ENCODE results near the gene KHDRBS1. TPM values are rescaled to one million over a fixed set of nuclear protein-coding genes. Genes with fewer than 3 reads are reported as not detected.
"Not testable (repeated sequence)": the region's sequence is repeated elsewhere in the genome, so short reads cannot be mapped to it uniquely, and the experiment has no call there.

KHDRBS1 gene, protein sequence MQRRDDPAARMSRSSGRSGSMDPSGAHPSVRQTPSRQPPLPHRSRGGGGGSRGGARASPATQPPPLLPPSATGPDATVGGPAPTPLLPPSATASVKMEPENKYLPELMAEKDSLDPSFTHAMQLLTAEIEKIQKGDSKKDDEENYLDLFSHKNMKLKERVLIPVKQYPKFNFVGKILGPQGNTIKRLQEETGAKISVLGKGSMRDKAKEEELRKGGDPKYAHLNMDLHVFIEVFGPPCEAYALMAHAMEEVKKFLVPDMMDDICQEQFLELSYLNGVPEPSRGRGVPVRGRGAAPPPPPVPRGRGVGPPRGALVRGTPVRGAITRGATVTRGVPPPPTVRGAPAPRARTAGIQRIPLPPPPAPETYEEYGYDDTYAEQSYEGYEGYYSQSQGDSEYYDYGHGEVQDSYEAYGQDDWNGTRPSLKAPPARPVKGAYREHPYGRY
- 100 to 1,000 TPM; 120 to 169 (median 138) TPM for polyA plus RNA-seq (ENCODE audit: insufficient read length in 10 of 10)
- long read RNA-seq, donor 1, transcript KHDRBS1-202 (9 exons, 2,757 nt), result major isoform, 42 of 48 reads
- long read RNA-seq, donor 1, partial matches to known transcripts, result 5 of 48 reads
- long read RNA-seq, donor 1, other reads (novel, unspliced or antisense), result 0 of 48 reads
- long read RNA-seq, donor 2, transcript KHDRBS1-202 (9 exons, 2,757 nt), result major isoform, 27 of 31 reads
- long read RNA-seq, donor 2, partial matches to known transcripts, result 0 of 31 reads
- long read RNA-seq, donor 2, other reads (novel, unspliced or antisense), result 0 of 31 reads
- long read RNA-seq, donor 3, result 0 reads
- long read RNA-seq, donor 4, transcript KHDRBS1-202 (9 exons, 2,757 nt), result major isoform, 19 of 23 reads
- long read RNA-seq, donor 4, partial matches to known transcripts, result 0 of 23 reads
- long read RNA-seq, donor 4, other reads (novel, unspliced or antisense), result 0 of 23 reads
- long read RNA-seq, donor 5, transcript KHDRBS1-202 (9 exons, 2,757 nt), result major isoform, 31 of 52 reads
- long read RNA-seq, donor 5, partial matches to known transcripts, result 21 of 52 reads
- long read RNA-seq, donor 5, other reads (novel, unspliced or antisense), result 0 of 52 reads
- long read RNA-seq, donor 6, transcript KHDRBS1-202 (9 exons, 2,757 nt), result major isoform, 50 of 63 reads
- long read RNA-seq, donor 6, partial matches to known transcripts, result 6 of 63 reads
- long read RNA-seq, donor 6, other reads (novel, unspliced or antisense), result 5 of 63 reads
- long read RNA-seq, donor 7, transcript KHDRBS1-202 (9 exons, 2,757 nt), result major isoform, 29 of 33 reads
- long read RNA-seq, donor 7, partial matches to known transcripts, result 0 of 33 reads
- long read RNA-seq, donor 7, other reads (novel, unspliced or antisense), result 0 of 33 reads
- long read RNA-seq, donor 8, transcript KHDRBS1-202 (9 exons, 2,757 nt), result major isoform, 29 of 29 reads
- long read RNA-seq, donor 8, partial matches to known transcripts, result 0 of 29 reads
- long read RNA-seq, donor 8, other reads (novel, unspliced or antisense), result 0 of 29 reads
- long read RNA-seq, donor 9, transcript KHDRBS1-202 (9 exons, 2,757 nt), result major isoform, 5 of 6 reads
- long read RNA-seq, donor 9, partial matches to known transcripts, result 0 of 6 reads
- long read RNA-seq, donor 9, other reads (novel, unspliced or antisense), result 0 of 6 reads

DNA sequence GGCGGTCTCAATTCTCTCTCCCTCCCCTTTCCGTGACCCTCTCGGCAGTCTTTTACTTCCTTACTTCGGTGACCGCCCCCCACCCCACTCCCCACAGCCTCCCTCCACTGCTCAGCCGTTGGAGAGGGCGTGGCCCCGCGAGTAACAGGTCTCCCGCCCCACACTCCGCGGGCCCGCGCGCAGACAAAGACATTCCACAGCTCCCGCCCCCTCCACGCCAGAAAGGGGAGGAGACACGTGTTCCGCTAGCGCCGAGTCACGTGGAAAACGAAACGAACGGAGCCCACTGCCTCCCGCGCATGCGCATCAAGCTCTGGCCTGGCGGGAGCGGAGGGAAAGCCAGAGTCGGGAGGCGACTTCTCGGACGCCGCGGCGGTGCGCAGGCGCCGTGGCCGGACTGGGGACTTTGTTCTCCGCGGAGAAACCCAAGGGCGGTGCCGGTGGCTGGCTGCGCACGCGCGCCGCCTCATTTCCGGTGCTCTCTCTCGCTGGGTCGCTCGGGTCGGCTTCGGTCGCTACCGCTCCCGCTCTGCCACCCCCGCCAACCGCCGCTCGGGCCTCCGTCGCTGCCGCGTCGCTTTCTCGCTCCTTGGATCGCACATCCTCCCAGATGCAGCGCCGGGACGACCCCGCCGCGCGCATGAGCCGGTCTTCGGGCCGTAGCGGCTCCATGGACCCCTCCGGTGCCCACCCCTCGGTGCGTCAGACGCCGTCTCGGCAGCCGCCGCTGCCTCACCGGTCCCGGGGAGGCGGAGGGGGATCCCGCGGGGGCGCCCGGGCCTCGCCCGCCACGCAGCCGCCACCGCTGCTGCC, at the start of gene KHDRBS1:
KHDRBS1 (plus strand) TSS at position 483 of the 813 bp plus-strand sequence; CDS start at position 611, 128 bp downstream.
- peak; percentile 100 for DNase-seq

DNA sequence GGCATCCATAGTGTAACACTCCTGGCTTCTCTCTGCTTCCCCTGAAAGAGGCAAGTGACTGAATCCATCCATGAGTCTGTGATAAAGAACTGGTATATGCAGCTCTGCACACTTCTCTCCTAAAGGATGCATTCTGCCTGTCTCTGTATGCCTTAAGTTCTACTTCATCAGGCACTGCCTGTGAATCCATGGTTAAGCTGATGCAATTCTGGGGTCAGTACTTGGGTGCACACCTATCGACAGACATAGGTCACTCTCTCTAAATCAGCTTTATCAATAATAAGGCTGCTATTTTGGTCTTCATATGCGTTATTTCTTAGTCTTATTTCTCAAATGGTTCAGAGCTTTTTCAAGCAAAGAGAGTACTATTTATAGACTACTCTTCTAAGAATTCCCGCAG, 42.8 kb upstream of the KHDRBS1 start:
- DNase-seq, result no peak

DNA sequence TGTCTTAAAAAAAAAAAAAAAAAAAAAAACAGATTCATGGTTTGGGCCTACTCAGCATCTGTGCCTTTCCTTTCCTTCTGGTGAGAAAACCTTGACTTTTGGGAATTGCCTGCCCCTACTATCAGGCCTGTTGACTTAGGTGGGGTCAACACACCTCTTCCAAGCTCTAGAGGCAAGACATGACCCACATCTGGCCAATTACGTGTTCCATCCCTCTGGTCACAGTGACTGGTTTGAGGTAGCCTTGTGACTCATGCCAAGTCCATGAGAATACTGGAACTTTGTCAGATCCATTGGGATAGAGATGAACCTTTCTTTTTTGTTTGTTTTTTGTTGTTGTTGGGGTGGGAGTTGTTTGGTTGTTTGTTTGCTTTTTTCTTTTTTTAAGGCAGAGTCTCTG, 37.3 kb upstream of the KHDRBS1 start:
- DNase-seq, result no peak

DNA sequence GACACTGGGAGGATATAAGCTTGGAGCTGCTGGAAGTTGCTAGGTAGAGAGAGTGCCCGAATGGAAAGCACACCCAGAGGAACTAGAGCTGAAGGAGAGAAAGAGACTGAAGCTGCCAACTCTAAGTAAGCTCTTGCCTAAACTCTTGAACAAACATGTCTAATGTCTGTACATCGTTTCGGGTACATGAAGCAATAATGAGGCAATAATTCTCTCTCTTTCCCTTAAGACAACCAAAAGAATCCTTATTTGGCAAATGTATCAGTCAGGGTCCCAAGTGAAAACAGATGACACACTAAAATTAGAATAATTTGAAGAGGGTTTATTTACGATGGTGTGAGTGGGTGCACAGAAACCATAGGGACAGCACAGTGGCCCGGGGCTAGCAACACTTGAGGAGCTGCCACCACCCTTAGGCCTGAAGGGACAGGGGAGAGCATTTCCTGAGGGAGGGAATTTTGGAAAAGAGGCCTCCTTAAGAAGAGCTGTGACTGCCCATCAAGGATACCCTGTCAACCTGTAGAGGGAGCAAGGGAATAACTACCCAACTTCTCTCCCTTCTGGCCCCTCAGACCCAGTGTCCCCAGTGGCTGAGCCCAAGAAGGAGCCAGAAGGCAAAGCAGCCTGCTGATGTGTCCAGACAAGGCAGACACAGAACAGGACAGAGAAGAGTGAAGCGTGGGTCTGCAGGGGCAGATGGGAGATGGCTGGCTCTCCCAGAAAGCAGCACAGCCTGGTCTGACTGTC, 36.1 kb upstream of the KHDRBS1 start:
- DNase-seq, result peak in 2 of 3 donors; percentile 43 to 59

DNA sequence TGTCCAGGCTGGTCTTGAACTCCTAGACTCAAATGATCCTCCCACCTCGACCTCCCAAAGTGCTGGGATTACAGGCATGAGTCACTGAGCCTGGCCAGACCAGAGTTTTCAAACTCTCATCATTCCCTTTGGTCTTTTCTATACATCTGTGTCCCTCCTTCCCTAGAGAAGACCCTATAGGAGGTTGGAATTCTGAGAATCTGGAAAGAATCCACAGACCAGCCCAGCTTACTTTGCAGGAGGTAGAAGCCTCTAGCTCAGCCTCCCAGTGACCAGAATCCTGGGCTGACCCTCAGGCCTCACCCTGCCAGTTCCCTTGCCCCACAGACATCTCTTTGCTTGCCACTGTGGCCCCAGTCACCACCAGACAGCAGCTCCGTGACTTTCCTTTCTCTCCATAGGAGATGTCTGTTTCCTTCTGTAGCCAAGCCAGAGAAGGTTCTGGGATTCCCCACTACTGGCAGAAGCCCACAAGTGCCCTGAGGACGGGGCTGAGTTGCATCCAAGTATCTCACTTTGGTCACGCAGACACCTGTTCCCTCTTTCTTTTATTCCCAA, 34.7 kb upstream of the KHDRBS1 start:
- no peak for DNase-seq

DNA sequence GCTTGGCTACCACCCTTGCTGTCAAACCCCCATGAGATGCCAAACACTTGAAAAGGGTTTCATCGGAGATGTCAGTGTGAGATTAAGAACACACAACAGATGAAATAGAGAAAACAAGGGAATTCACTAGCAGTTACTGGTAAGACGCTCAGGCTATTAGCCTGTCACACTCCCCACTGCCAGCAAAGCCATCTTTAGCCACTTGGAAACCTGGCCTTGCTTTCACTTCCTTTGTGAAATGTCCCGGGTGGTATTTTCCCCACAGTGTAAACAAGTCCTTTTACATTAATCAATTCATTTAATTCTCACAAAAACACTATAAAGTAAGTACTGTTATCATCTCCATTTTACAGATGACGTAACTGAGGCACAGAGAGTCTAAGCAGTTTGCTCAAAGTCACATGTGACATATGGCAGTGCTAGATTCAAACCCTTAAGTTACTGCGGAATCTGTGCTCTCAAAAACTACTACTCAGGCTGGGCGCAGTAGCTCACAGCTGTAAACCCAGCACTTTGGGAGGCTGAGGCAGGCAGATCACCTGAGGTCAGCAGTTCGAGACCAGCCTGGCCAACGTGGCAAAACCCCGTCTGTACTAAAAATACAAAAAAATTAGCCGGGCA, 32.7 kb upstream of the KHDRBS1 start:
- DNase-seq, result no peak

DNA sequence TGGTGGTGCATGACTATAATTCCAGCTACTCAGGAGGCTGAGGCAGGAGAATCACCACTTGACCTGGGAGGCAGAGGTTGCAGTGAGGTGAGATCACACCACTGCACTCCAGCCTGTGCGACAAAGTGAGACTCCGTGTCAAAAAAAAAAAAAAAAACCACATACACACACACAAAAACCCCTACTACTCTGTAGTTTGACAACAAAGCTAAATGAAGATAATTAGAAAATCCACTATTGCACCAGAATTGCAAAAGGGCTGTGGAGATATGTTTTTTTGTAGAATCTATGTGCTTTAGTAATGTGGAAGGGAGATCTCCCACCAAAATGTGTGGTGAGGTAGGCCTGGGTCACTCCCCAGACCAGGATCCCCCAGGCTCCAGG, 32.2 kb upstream of the KHDRBS1 start:
- no peak for DNase-seq

DNA sequence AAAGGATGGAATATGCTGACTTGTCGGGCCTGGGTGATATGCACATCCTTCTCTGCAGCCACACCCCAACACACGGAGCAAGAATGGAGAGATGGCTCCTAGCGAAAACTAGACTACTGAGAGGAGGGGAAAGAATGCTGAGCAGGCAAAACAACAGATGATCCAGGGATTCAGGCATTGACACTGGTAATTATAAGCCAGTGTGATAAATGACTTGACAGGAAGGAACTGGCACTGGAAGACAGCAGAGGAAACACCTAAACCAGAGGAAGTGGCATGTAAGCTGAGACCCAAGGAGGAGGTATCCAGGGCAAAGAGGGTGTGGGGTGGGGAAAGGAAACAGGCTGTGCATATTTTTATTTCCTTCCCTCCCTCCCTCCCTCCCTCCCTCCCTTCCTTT, 31.7 kb upstream of the KHDRBS1 start:
- no peak for DNase-seq

DNA sequence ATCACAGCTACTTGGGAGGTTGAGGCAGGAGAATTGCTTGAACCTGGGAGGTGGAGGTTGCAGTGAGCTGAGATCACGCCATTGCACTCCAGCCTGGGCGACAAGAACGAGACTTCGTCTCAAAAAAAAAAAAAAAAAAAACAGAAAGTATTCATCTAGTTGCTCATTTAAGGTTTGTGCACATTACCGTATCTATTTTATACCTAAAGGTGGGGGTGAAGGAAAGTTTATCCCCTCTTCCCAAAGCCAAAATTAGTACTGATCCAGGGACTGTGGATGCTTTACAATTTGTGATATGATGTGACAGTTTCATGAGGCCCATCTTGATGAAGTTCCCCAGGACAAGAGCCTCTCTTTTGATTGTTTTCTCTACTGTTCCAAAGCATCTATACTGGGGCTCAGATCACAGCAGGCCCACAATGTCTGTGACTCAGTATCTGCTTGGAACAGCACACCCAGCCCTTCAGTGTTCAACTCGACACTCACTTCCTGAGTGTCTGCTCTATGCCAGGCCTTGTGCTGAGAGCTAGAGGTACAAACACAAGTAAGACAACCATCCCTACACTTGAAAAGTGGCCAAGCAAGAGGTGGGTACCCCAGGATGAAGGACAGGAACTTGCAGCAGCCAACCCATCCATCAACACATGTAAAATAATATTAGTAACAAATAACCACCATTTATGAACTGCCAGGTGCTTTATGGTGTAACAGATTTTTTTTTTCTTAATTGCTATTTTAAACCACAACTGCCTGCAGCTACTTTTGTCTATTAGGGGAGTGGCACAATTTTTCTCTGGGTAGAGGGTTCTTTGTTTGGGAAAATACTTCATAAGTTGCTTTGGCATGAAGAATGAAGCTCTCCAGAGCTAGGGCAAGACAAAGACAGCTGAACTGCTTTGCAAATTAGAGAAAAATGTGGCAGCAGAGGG, 29.0 kb upstream of the KHDRBS1 start:
- no peak for DNase-seq

DNA sequence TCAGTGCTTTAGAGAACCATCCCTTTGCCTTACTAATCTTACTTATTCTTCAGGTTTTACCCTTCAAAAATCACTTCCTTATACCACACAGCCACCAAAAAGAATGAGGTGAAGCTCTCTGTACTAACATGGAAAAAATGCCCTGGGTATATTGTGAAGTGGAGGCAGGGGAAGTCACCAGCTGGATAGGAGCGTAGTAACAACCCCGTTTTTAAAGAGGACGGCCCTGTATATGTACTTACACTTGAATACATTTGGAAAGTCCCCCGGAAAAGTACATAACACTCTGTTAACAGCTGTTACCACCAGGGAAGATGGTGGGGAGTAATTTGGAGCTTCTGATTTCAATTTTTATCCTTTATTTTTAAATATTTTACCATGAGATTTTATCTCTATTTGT, 28.2 kb upstream of the KHDRBS1 start:
- peak in 2 of 3 donors; percentile 18 to 36 for DNase-seq

DNA sequence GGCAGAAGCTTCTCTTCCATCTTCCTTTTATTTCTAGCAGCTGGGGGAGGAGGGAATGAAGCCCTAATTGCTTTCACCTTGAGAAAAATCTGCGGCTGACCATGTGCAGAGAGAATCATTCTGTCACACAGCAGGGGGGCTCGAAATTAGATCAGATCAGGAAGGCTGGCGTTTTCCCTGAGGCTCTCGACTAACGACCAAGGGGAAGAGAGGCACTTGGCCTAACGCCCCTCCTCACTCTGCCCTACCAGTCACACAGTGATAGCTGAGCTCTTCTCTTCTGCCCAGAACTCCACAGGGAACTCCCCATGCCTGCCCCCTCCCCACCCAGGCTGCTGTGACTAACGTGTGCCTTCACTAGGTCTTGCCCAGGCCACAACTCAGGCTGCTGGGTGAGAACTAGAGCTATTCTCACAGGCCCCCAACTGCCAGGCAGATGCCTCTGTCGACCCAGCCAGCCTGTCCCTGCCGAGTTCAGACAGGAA, 26.5 kb upstream of the KHDRBS1 start:
- no peak for DNase-seq

DNA sequence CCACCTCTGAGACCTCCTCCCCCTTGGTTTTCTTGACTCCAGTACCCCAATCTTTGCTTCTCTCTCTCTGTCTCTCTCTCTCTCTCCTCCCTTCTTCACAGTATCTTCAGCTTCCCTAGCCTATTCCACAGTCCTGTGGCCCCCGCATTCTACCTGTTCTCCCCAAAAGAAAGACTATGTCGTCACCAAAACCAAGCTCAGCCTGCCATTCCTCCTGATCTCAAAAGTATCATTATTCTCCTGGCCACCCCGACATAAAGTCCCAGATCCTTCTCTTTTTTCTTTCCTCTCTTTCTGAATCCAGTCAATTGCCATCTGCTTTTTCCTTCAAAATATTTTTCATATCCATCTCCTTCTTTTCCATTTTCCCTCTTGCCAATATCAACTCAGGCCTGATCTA, 23.7 kb upstream of the KHDRBS1 start:
- DNase-seq, result no peak

DNA sequence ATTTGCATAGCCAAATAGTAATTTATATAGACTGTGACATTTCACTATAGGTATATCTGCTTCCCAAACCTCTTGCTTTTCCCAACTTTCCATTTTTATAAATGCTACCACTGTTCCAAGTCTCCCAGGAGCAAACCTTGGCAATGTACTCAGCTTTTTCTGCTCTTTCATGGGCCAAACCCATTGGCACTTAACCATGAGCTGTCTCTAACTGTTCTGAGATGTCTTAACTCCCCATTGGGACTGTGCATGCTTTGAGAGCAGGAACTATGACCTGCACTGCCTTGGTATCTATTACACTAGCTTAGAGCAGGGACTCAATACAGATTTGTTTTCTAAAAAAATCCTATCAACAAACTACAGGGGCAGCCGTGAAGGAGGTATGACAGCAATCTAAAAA, 22.5 kb upstream of the KHDRBS1 start:
- DNase-seq, result no peak

DNA sequence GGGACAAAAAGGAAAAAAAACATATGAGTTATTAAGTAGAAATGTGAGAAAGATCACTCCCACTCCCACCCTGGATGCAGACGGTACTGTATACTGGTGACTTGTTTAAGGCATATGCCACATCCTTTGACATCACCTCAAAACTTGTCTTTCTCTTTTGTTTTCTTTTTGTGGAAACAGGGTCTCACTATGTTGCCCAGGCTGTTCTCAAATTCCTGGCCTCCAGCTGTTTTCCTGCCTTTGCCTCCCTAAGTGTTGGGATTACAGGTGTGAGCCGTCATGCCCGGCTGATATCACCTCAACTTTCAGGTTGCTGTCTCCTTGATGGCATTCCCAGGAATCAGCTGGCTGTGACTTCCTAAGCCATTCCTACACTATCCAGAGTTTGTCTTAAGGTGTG, 18.4 kb upstream of the KHDRBS1 start:
- DNase-seq, result no peak

DNA sequence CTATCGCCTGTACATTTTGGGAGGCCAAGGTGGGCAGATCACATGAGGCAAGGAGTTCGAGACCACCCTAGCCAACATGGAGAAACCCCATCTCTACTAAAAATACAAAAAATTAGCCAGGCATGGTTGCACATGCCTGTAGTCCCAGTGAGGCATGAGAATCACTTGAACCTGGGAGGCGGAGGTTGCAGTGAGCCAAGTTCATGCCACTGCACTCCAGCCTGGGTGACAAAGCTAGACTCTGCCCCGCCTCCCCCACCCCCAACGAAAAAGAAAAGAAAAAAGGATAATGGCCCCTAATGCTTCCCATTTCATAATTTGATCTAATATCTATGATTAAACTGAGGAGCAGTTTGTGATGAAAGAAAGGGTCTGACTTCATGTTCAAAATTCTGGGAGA, 17.5 kb upstream of the KHDRBS1 start:
- DNase-seq, result not testable (repeated sequence)

DNA sequence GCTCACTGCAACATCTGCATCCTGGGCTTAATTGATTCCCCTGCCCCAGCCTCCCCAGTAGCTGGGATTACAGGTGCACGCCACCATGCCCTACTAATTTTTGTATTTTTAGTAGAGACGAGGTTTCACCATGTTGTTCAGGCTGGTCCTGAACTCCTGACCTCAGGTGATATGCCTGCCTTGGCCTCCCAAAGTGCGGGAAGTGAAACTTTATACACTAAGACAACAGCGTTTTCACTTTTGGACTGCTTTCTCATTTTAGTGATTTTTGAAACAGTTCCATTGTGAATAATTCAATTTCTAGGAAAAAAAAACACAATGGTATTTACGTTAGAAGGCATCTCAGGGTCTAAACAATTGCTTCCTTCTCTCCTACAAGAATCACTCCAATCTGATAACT, 11.8 kb upstream of the KHDRBS1 start:
- no peak for DNase-seq

DNA sequence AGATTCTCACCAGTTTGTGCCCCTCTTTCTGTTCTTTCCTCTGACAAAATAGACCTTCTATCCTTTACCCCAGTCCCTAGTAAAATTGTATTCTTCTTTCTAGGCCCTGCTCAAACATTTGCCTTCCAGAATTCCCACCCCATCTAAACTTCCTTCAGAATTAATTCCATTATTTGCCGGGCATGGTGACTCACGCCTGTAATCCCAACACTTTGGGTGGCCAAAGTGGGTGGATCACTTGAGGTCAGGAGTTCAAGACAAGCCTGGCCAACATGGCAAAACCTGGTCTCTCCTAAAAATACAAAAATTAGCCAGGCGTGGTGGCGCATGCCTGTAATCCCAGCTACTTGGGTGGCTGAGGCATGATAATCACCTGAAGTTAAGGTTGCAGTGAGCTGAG, 11.4 kb upstream of the KHDRBS1 start:
- not testable (repeated sequence) for DNase-seq
